Stimulated activated CD4-positive, alpha-beta T cell treated with anti-CD3 and anti-CD28 coated beads, Interleukin-15, amount 100 ng/mL, for 48 hours (primary cell): Measurements from ENCODE around the gene CACNA2D3.

Source experiments
- DNase-seq, 2 donors: peaks; one replicate each; pipeline ENCODE4 v3.0.0-alpha.2; 2020; ENCODE audit warnings: low read depth in 2 of 2

Gene CACNA2D3

GRCh38 chr3:54341811-54342210 is 219.5 kb downstream of the CACNA2D3 start:
- DNase-seq, result no peak

GRCh38 chr3:54342676-54343075 is 220.3 kb downstream of the CACNA2D3 start:
- no peak for DNase-seq

- DNase-seq, result no peak
These were observed 221.1 kb downstream of the CACNA2D3 start for GRCh38 chr3:54343495-54343894.

GRCh38 chr3:54344601-54345231 is 222.4 kb downstream of the CACNA2D3 start:
- DNase-seq, result no peak

- no peak for DNase-seq
These were observed 223.6 kb downstream of the CACNA2D3 start for GRCh38 chr3:54345847-54346375.

GRCh38 chr3:54347060-54347459 is 224.7 kb downstream of the CACNA2D3 start:
- no peak for DNase-seq

- no peak for DNase-seq
These were observed 225.6 kb downstream of the CACNA2D3 start for GRCh38 chr3:54347933-54348332.

GRCh38 chr3:54349231-54349652 is 226.9 kb downstream of the CACNA2D3 start:
- no peak for DNase-seq

GRCh38 chr3:54349691-54350090 is 227.3 kb downstream of the CACNA2D3 start:
- no peak for DNase-seq

GRCh38 chr3:54353546-54353945 is 231.2 kb downstream of the CACNA2D3 start:
- DNase-seq, result no peak

- no peak for DNase-seq
These were observed 231.6 kb downstream of the CACNA2D3 start for GRCh38 chr3:54353946-54354345.

- DNase-seq, result no peak
These were observed 233.4 kb downstream of the CACNA2D3 start for GRCh38 chr3:54355800-54356199.

- DNase-seq, result no peak
These were observed 234.1 kb downstream of the CACNA2D3 start for GRCh38 chr3:54356261-54357045.

GRCh38 chr3:54357301-54357700 is 234.9 kb downstream of the CACNA2D3 start:
- no peak for DNase-seq

GRCh38 chr3:54358316-54358715 is 236.0 kb downstream of the CACNA2D3 start:
- DNase-seq, result no peak

- DNase-seq, result no peak
These were observed 236.8 kb downstream of the CACNA2D3 start for GRCh38 chr3:54358969-54359694.

GRCh38 chr3:54360320-54360719 is 238.0 kb downstream of the CACNA2D3 start:
- no peak for DNase-seq

- DNase-seq, result no peak
These were observed 239.5 kb downstream of the CACNA2D3 start for GRCh38 chr3:54361746-54362283.

GRCh38 chr3:54366007-54366750 is 243.8 kb downstream of the CACNA2D3 start:
- no peak for DNase-seq

- no peak for DNase-seq
These were observed 244.5 kb downstream of the CACNA2D3 start for GRCh38 chr3:54366839-54367238.

- no peak for DNase-seq
These were observed 249.9 kb downstream of the CACNA2D3 start for GRCh38 chr3:54372232-54372631.
